Pancreas (tissue), 10 donors: ENCODE results near the gene C1orf56. TPM values are rescaled to one million over a fixed set of nuclear protein-coding genes. Genes with fewer than 3 reads are reported as not detected.

Experiments used
- ATAC-seq, 4 donors: fragments of 200-7000 bp; cut with Tn5 transposase; one replicate each; pipeline versions ENCODE4 v1.8.0 to v1.9.1; 2020; ENCODE audit warnings: mild to moderate bottlenecking in 4 of 4, moderate library complexity in 4 of 4
- DNase-seq, 6 donors: peaks; one replicate each; pipeline ENCODE4 v3.0.0-alpha.2; 2020
- FAIRE-seq: peaks from 2 replicates; lab custom pipeline; 2012; peaks lifted over from hg19 to GRCh38; lab: Jason Lieb, UNC
- H3K27ac ChIP-seq, 4 donors: fragments of 200-600 bp; sonication (generic); 1 replicate in 3 of 4; 2 replicates in 1 of 4; pipeline versions ENCODE4 v1.5.0 to v1.8.0; 2020
- H3K27me3 ChIP-seq, 4 donors: fragments of 200-600 bp; one replicate each; pipeline ENCODE4 v1.8.0; 2021
- H3K36me3 ChIP-seq, 3 donors: fragments of 200-600 bp; sonication (generic) in 1 of 3; one replicate each; pipeline versions ENCODE4 v1.5.0 to v1.8.0; 2020 to 2021
- H3K4me1 ChIP-seq, 3 donors: fragments of 200-600 bp; one replicate each; pipeline ENCODE4 v1.8.0; 2021
- H3K4me3 ChIP-seq, 4 donors: fragments of 200-600 bp; sonication (generic) in 2 of 4; one replicate each; pipeline versions ENCODE4 v1.5.0 to v1.8.0; 2020 to 2021
- H3K9me3 ChIP-seq, 4 donors: fragments of 200-600 bp; one replicate each; pipeline ENCODE4 v1.8.0; 2021
- CTCF ChIP-seq, 4 donors: fragments of 200-600 bp; sonication (generic) in 3 of 4; IDR thresholded peaks; one replicate each; pipeline versions ENCODE4 v1.5.0 to v1.8.0; 2021; ENCODE audit warnings: antibody characterized with exemption in 4 of 4
- WGBS, 2 donors: extraction: QIAGEN DNeasy Blood & Tissue Kit; methylation state at CpG; one replicate each; pipeline ENCODE4 v1.1.7; 2013; 5-methylcytosine and 5-hydroxymethylcytosine counted together
- intact Hi-C, 3 donors: fragments of 100-400 bp; cut with DNase I; formaldehyde crosslinking; loops; one replicate each; pipeline versions ENCODE4 v1.11.1 to v1.14.2; 2022
- polyA plus RNA-seq, 2 donors: library from polyadenylated mRNA; stranded (reverse); fragments of 200-250 nt; gene quantifications; one replicate each; pipeline ENCODE4 v1.2.3, GENCODE V29; 2013
- total RNA-seq, 6 donors: library from RNA; stranded (reverse); fragmentation: NEBNext Ultra II Directional in 4 of 6; extraction: Animal tissue kit (Norgen Biotek cat#: 25700) in 4 of 6; gene quantifications; one replicate each; pipeline versions ENCODE4 v1.2.1 to v1.2.4, GENCODE V29; 2021 to 2023
- donor health status: healthy with polysubstance abuse.
- donor health status: DM: no; HTN: no; CAD: no; lungs with moderate emphysema.
- donor health status: DM: no; HTN: no; CAD: no.
- donor health status: control.
- donor health status: control.
- donor health status: Bipolar disorder and iron deficiency.
- donor health status: DM: yes; HTN: yes; CAD: no.
- donor health status: DM: no; HTN: no; CAD: no.
- donor health status: DM: no; HTN: no; CAD: no.
- donor health status: DM: yes; HTN: yes; CAD: no.

Gene C1orf56
- total and polyA plus RNA-seq, 8 donors, result 2.6 to 4.8 (median 3.2) TPM

DNA sequence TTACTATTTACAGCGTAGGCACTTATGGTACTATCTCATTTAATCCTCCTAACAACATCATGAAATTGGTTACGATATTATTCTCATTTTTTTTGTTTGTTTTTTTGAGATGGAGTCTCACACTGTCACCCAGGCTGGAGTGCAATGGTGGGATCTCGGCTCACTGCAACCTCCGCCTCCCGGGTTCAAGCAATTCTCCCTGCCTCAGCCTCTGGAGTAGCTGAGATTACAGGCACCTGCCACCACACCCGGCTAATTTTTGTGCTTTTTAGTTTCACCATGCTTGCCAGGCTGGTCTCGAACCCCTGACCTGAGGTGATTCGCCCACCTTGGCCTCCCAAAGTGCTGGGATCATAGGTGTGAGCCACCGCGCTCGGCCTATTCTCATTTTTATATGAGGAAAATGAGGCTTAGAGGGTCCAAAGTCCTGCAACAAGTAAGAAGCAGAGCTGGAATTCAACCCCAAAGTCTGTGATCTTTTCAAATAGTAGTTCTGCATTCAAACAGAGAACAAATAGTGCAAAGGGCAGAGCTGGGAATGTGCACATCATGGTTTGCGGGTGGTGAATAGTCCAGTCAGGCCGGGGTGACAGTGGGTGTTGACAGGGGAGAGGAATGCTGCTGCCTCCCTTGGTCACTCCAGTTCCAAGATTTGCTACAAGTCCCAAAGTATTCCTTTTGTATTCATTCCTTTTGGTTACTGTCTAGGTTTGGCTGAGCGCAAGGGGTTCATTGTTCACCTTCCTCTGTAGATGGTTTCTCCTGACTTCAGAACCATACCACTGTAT lies 34.7 kb upstream of the C1orf56 start:
- Histone ChIP-seq H3K27ac (peak overlapping the region in 1 of 4 donors; percentile 28), H3K9me3 (no peaks in the 10 kb centered on the region), H3K36me3 (no peaks in the 10 kb centered on the region), H3K4me1 (peaks cover 0 to 22% (median 10%) of the 10 kb centered on the region in 3 donors), H3K4me3 (no peak overlapping the region), H3K27me3 (no peaks in the 10 kb centered on the region)
- intact Hi-C loops, result no loop called here
- 79 to 83% methylated on average over 14 of the region's 14 CpGs for WGBS, 2 donors
- ATAC-seq (no peak), FAIRE-seq (no peak), DNase-seq (no peak)
- no peak for TF ChIP-seq CTCF (IDR thresholded peaks at IDR 0.05)

GRCh38 chr1:151013518-151013917 lies 34.0 kb upstream of the C1orf56 start:
- intact Hi-C loops, result no loop called here
- no peak overlapping the region for H3K4me3 ChIP-seq
- no peak for TF ChIP-seq CTCF (IDR thresholded peaks at IDR 0.05)
- no peaks in the 10 kb centered on the region for H3K27me3 ChIP-seq
- H3K9me3 ChIP-seq, result no peaks in the 10 kb centered on the region
- DNase-seq, result peak in 2 of 6 donors; percentile 47 to 56
- peaks cover 0 to 21% (median 10%) of the 10 kb centered on the region in 3 donors for H3K4me1 ChIP-seq
- H3K36me3 ChIP-seq, result no peaks in the 10 kb centered on the region
- H3K27ac ChIP-seq, result peak overlapping the region in 1 of 4 donors; percentile 28
- ATAC-seq, result peak; percentile 58 to 78 (median 72)
- WGBS, 2 donors, result 39 to 46% methylated on average over 2 of the region's 2 CpGs
- no peak for FAIRE-seq

- no peak overlapping the region for H3K4me3 ChIP-seq
- FAIRE-seq (no peak), DNase-seq (peak; percentile 52 to 84 (median 70)), ATAC-seq (peak; percentile 84 to 98 (median 92))
- no peaks in the 10 kb centered on the region for H3K27me3 ChIP-seq
- H3K36me3 ChIP-seq, result peaks cover 0 to 29% (median 3%) of the 10 kb centered on the region in 3 donors
- peak; percentile 41 to 59 (median 47) for TF ChIP-seq CTCF (IDR thresholded peaks at IDR 0.05)
- intact Hi-C loops, result loop anchor here in 1 of 3 donors (10.0 kb wide), 1 partner anchor 130 kb away; the partner anchor contains the start of gene TNFAIP8L2
- H3K27ac ChIP-seq, result no peak overlapping the region
- no peaks in the 10 kb centered on the region for H3K4me1 ChIP-seq
- 25 to 26% methylated on average over 6 of the region's 6 CpGs for WGBS, 2 donors
- no peaks in the 10 kb centered on the region for H3K9me3 ChIP-seq
These were observed 22.9 kb upstream of the C1orf56 start for GRCh38 chr1:151024540-151025146.

DNA sequence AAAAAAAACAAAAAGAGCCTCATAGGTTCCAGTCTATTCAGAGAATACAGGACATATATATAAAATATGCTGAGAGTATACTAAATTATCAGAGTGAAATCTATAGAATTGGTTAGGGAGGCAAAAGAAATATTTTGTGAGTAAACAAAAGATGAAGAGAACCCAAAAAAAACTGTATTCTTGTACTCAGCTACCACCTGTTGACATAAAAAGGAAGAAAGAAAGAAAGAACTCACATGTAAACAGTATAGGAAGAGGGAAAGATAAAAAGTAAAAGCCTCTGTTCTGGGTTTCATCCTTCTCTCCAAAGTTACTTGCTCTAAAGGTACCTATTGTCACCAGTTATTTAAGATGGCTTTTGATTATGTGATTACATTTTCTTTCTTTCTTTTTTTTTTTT lies 21.1 kb upstream of the C1orf56 start:
- Histone ChIP-seq H3K9me3 (no peaks in the 10 kb centered on the region), H3K4me1 (no peaks in the 10 kb centered on the region), H3K27me3 (no peaks in the 10 kb centered on the region), H3K27ac (no peak overlapping the region), H3K4me3 (no peak overlapping the region), H3K36me3 (peaks cover 0 to 37% (median 6%) of the 10 kb centered on the region in 3 donors)
- FAIRE-seq, result no peak
- TF ChIP-seq CTCF (IDR thresholded peaks at IDR 0.05), result no peak
- intact Hi-C loops, result loop anchor here in 1 of 3 donors (10.0 kb wide), 1 partner anchor 128 kb away; the partner anchor contains the start of gene TNFAIP8L2
- ATAC-seq, result no peak
- no peak for DNase-seq
